Heart left ventricle (tissue), 16 donors: ENCODE measurements around the gene CDH6. TPM values are rescaled to one million over a fixed set of nuclear protein-coding genes. Genes with fewer than 3 reads are reported as not detected.

Experiments
- ATAC-seq, 4 donors: fragments of 200-7000 bp; cut with Tn5 transposase; one replicate each; pipeline ENCODE4 v1.9.1; 2020 to 2022; ENCODE audit warnings: moderate library complexity in 4 of 4, mild to moderate bottlenecking in 3 of 4, moderate number of reproducible peaks in 1 of 4
- DNase-seq, 5 donors: peaks; one replicate each; pipeline ENCODE4 v3.0.0-alpha.2; 2020
- H3K27ac ChIP-seq, 12 donors: fragments of 200-600 bp; sonication (generic) in 4 of 12; one replicate each; pipeline versions ENCODE4 v1.5.0 to v1.8.0; 2016 to 2022; ENCODE audit warnings: mild to moderate bottlenecking in 2 of 12
- H3K27me3 ChIP-seq, 9 donors: fragments of 200-600 bp; sonication (generic) in 2 of 9; one replicate each; pipeline versions ENCODE4 v1.5.1 to v1.8.0; 2016 to 2022; ENCODE audit warnings: mild to moderate bottlenecking in 3 of 9
- H3K36me3 ChIP-seq, 9 donors: fragments of 200-600 bp; sonication (generic) in 2 of 9; one replicate each; pipeline versions ENCODE4 v1.5.0 to v1.8.0; 2018 to 2022; ENCODE audit warnings: mild to moderate bottlenecking in 2 of 9
- H3K4me1 ChIP-seq, 12 donors: fragments of 200-600 bp; sonication (generic) in 4 of 12; one replicate each; pipeline versions ENCODE4 v1.5.0 to v1.8.0; 2016 to 2022; ENCODE audit warnings: mild to moderate bottlenecking in 3 of 12
- H3K4me3 ChIP-seq, 12 donors: fragments of 200-600 bp; sonication (generic) in 4 of 12; one replicate each; pipeline versions ENCODE4 v1.5.0 to v1.8.0; 2017 to 2022; ENCODE audit warnings: mild to moderate bottlenecking in 9 of 12, moderate library complexity in 4 of 12
- H3K9me3 ChIP-seq, 12 donors: fragments of 200-600 bp; sonication (generic) in 4 of 12; one replicate each; pipeline versions ENCODE4 v1.5.0 to v1.8.0; 2016 to 2022; ENCODE audit warnings: mild to moderate bottlenecking in 1 of 12
- POLR2A ChIP-seq, 2 donors: fragments of 450-650 bp; IDR thresholded peaks; one replicate each; pipeline ENCODE4 v1.6.1; 2017; ENCODE audit warnings: antibody characterized with exemption in 2 of 2, mild to moderate bottlenecking in 2 of 2, moderate library complexity in 2 of 2
- WGBS, 4 donors: extraction: QIAGEN DNeasy Blood & Tissue Kit in 2 of 4; methylation state at CpG; one replicate each; pipeline versions ENCODE4 v1.1.5 to v1.1.7; 2013 to 2018; 5-methylcytosine and 5-hydroxymethylcytosine counted together
- intact Hi-C, 10 donors: fragments of 100-400 bp; cut with DNase I; formaldehyde crosslinking; loops; one replicate each; pipeline versions ENCODE4 v1.11.1 to v1.14.2; 2022
- polyA plus RNA-seq, 2 donors: library from polyadenylated mRNA; stranded (reverse); fragments of 200-250 nt; gene quantifications; one replicate each; pipeline ENCODE4 v1.2.3, GENCODE V29; 2013
- total RNA-seq, 9 donors: library from RNA; depleted of rRNA in 2 of 9; stranded (reverse); fragments of >200 nt in 2 of 9; fragmentation: NEBNext Ultra II Directional in 3 of 9; extraction: Animal tissue kit (Norgen Biotek cat#: 25700) in 3 of 9; gene quantifications; one replicate each; pipeline versions ENCODE4 v1.1.0 to v1.2.4, GENCODE V29; 2016 to 2023
- TF ChIP-seq, protein P1 (sequence below), 12 donors: fragments of 200-600 bp; sonication (generic) in 4 of 12; IDR thresholded peaks; one replicate each; pipeline versions ENCODE4 v1.5.0 to v1.8.0; 2018 to 2022; ENCODE audit warnings: antibody characterized with exemption in 12 of 12, mild to moderate bottlenecking in 5 of 12
- donor health status: ischemic (EF 13 %, LVEDD 7.1; RV severe dilation, severe dysfunction).
- donor health status: healthy with polysubstance abuse.
- donor health status: DM: no; HTN: yes; CAD: no.
- donor health status: DM: no; HTN: no; CAD: no.
- donor health status: ischemic (EF 25% LVEDD 6.9; RV normal size, moderate dysfunction).
- donor health status: ischemic (EF 25% LVEDD 5.7; RV mildly dilated, moderate dysfunction).
- donor health status: healthy.
- donor health status: DM: yes; HTN: yes; CAD: no.
- donor health status: ischemic (EF 35%, LVEDD 5.7; RV mildly dilated, moderate dysfunction).
- donor health status: nonischemic (EF 11% LVEDD 7.7; RV severe dilation, severe dysfunction).
- donor health status: DM: yes; HTN: yes; CAD: no.
- donor health status: PGD.
- donor health status: ischemic (EF 29% LVEDD 5.4; RV normal size, mild dysfunction).
- donor health status: nonischemic (EF 23%, LVEDD 6.1; RV moderate dilation, normal function).

Gene CDH6
- total and polyA plus RNA-seq, 11 donors, result 0.83 to 5.4 (median 3.1) TPM

DNA sequence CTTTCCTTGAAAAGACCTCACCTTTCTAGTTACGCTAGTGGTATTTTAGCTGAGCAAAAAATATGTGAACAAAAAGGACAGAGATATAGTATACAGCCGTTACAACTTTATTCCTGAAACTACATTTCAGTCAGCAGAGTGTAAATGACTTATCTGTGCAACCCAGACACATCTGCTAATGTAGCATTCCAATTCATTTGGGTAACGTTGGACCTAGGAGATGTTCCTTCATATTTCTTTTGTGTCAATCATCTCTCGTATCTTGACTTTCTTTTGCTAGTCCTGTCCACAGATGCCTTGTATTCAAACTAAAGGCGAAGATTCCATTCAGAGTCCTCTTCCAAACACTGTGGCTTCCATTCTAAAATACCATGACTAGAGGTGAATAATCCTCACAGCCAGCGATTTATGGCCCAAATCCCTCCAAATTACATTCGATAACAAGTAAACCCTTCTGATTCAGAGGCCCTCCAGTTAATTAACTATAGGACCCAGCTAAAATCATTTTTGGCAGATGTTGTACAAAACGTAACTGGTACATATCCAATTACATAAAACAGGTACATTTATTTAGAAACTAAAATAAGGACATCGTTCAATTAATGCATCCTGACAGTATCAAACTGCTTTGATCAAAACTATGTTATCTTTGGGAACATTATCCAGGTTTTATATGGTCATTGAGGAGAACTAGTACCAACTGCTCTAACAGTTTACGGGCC lies 182.7 kb downstream of the CDH6 start:
- no peaks in the 10 kb centered on the region for H3K36me3 ChIP-seq
- no peak for TF ChIP-seq POLR2A (IDR thresholded peaks at IDR 0.05)
- TF ChIP-seq, protein P1, sequence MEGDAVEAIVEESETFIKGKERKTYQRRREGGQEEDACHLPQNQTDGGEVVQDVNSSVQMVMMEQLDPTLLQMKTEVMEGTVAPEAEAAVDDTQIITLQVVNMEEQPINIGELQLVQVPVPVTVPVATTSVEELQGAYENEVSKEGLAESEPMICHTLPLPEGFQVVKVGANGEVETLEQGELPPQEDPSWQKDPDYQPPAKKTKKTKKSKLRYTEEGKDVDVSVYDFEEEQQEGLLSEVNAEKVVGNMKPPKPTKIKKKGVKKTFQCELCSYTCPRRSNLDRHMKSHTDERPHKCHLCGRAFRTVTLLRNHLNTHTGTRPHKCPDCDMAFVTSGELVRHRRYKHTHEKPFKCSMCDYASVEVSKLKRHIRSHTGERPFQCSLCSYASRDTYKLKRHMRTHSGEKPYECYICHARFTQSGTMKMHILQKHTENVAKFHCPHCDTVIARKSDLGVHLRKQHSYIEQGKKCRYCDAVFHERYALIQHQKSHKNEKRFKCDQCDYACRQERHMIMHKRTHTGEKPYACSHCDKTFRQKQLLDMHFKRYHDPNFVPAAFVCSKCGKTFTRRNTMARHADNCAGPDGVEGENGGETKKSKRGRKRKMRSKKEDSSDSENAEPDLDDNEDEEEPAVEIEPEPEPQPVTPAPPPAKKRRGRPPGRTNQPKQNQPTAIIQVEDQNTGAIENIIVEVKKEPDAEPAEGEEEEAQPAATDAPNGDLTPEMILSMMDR (IDR thresholded peaks at IDR 0.05), result no peak
- H3K27me3 ChIP-seq, result no peaks in the 10 kb centered on the region
- H3K4me3 ChIP-seq, result no peak overlapping the region
- intact Hi-C loops, result no loop called here
- WGBS, 4 donors, result 84 to 92% (median 88%) methylated on average over 10 of the region's 10 CpGs
- H3K9me3 ChIP-seq, result no peaks in the 10 kb centered on the region
- H3K4me1 ChIP-seq, result no peaks in the 10 kb centered on the region
- DNase-seq (no peak), ATAC-seq (no peak)
- no peak overlapping the region for H3K27ac ChIP-seq

DNA sequence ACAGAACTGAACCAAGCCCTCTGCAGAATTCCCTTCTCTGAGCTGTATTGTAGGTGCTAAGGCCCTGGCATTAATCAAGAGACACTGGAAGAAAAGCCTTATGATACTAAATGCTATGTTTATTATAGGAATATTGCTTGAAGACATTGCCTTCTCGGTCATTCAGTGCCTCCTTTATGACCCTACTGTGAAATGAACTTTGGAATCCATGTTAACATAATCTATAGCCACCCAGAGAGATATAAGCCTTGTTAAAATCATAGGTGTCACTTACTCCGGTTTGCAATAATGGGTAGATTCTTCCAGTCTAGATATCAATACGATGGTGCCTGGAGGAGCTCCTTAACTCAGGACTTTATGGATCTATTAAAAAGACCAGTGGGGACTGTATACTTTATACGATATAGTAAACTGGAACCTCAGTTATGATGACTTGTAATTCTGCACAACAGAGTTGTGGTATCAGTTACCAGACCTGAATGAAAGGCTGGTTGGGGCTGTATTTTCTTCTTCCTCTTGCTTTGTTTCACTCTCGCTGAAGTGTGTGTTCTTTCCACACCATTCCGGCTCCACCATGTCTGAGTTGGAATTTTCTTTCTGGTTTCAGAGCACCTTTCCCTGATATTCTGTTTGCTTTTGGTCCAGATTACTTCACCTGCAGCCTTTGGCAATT lies 183.9 kb downstream of the CDH6 start:
- H3K27me3 ChIP-seq, result no peaks in the 10 kb centered on the region
- ATAC-seq, result no peak
- WGBS, 4 donors, result 84 to 89% (median 88%) methylated on average over 6 of the region's 6 CpGs

DNA sequence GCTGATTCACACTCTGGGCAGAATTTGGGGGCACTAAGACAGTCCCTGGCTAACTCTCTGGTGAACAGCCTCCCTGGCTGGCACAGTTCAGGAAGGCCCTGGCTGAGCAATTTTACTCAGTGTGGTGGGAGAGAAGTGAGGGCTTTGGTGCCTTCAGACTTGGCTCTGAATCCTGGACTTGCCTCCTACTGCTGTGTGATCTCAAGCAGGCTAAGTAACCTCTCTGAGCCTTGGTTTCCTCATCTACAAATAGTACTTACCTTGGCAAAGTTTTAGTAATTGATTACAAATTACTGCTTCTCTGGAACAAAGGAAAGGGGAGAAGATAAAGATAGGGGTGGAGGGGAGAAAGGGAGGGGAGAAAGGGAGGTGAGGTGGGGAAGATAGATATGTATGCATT lies 184.7 kb downstream of the CDH6 start:
- TF ChIP-seq, protein P1 (IDR thresholded peaks at IDR 0.05), result no peak
- Histone ChIP-seq H3K4me3 (no peak overlapping the region), H3K4me1 (no peaks in the 10 kb centered on the region), H3K27ac (no peak overlapping the region), H3K27me3 (no peaks in the 10 kb centered on the region), H3K36me3 (no peaks in the 10 kb centered on the region), H3K9me3 (no peaks in the 10 kb centered on the region)
- no peak for DNase-seq
- intact Hi-C loops, result no loop called here
- no peak for ATAC-seq

More for the DNA sequence above, 183.9 kb downstream of the CDH6 start:
- Histone ChIP-seq H3K4me1 (no peaks in the 10 kb centered on the region), H3K27ac (no peak overlapping the region), H3K36me3 (no peaks in the 10 kb centered on the region), H3K4me3 (no peak overlapping the region), H3K9me3 (no peaks in the 10 kb centered on the region)
- DNase-seq, result no peak
- intact Hi-C loops, result no loop called here
- TF ChIP-seq POLR2A (IDR thresholded peaks at IDR 0.05), result no peak
